Measurements from ENCODE around the gene KLHDC8A. TPM values are rescaled to one million over a fixed set of nuclear protein-coding genes. Genes with fewer than 3 reads are reported as not detected.
A peak's percentile ranks its signal among the peaks of the same experiment; 100 is the strongest.

KLHDC8A gene
- total RNA-seq, 1 donor from 2014 or later: 1.5 TPM

DNA sequence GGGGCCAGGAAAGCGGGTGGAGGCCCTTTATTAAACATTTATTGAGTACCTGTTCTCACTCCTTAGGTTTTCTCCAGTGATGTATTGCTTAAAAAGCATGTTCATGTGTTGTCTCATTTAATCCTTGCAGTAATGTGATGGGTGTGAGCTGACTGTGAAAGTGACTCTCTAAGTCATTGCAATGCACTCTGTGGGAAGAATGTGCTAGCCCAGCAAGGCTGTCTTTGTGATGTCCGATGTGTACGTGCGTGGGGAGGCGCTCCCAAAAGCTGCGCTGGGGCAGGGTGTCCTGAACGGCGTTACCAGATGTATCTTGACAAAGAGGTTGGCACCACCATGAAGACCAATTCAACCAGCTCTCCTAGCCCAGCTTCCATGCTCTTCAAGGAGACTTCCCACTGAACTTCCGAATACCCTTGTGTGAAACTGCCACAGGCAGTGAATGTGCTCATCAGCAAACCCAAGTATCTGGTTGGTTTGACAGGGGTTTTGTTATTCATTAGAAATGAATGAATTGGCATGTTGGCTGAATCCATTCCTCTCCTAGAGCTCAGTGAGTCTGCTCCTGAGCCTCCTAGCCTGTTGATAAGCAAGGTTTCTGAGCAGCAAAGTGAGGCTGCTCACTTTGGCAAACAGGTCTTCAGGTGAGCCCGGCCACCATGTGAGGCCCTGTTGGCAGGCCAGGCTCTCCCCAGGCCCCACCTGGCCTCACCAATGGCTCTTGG is 63.2 kb downstream of the KLHDC8A start:
- peaks cover 21% of the 10 kb centered on the region for H3K4me1 Mint-ChIP-seq (ENCODE audit: unreplicated experiment)
- H3K9me3 Mint-ChIP-seq (ENCODE audit: unreplicated experiment): no peaks in the 10 kb centered on the region
- no peak overlapping the region for H3K4me3 Mint-ChIP-seq (ENCODE audit: unreplicated experiment)
- H3K36me3 Mint-ChIP-seq (ENCODE audit: low read depth, unreplicated experiment): no peaks in the 10 kb centered on the region
- H3K27me3 Mint-ChIP-seq (ENCODE audit: unreplicated experiment): peaks cover 7% of the 10 kb centered on the region
- TF ChIP-seq, protein P1, sequence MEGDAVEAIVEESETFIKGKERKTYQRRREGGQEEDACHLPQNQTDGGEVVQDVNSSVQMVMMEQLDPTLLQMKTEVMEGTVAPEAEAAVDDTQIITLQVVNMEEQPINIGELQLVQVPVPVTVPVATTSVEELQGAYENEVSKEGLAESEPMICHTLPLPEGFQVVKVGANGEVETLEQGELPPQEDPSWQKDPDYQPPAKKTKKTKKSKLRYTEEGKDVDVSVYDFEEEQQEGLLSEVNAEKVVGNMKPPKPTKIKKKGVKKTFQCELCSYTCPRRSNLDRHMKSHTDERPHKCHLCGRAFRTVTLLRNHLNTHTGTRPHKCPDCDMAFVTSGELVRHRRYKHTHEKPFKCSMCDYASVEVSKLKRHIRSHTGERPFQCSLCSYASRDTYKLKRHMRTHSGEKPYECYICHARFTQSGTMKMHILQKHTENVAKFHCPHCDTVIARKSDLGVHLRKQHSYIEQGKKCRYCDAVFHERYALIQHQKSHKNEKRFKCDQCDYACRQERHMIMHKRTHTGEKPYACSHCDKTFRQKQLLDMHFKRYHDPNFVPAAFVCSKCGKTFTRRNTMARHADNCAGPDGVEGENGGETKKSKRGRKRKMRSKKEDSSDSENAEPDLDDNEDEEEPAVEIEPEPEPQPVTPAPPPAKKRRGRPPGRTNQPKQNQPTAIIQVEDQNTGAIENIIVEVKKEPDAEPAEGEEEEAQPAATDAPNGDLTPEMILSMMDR (IDR thresholded peaks at IDR 0.05; ENCODE audit: unreplicated experiment): no peak
- H3K27ac Mint-ChIP-seq (ENCODE audit: unreplicated experiment): no peak overlapping the region
- no peak for DNase-seq (ENCODE audit: low spot score)

DNA sequence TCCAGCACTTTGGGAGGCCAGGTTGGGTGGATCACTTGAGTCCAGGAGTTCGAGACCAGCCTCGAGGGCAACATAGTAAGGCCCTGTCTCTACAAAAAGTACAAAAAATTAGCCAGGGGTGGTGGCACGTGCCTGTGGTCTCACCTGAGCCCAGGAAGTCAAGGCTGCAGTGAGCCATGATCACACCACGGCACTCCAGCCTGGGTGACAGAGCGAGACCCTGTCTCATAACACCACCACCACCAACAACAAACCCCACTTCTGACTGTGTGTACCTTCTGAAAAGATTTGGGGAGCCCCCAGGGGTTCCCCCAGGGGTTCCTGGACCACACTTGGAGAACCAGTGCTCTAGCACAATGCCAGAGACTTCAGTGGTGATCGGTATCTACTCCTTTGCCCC is 65.1 kb downstream of the KLHDC8A start:
- Mint-ChIP-seq H3K27me3 (ENCODE audit: unreplicated experiment) (peaks cover 7% of the 10 kb centered on the region), H3K27ac (ENCODE audit: unreplicated experiment) (no peak overlapping the region), H3K36me3 (ENCODE audit: low read depth, unreplicated experiment) (no peaks in the 10 kb centered on the region), H3K9me3 (ENCODE audit: unreplicated experiment) (no peaks in the 10 kb centered on the region), H3K4me3 (ENCODE audit: unreplicated experiment) (no peak overlapping the region), H3K4me1 (ENCODE audit: unreplicated experiment) (peaks cover 34% of the 10 kb centered on the region)
- no peak for DNase-seq (ENCODE audit: low spot score)
- TF ChIP-seq, protein P1 (IDR thresholded peaks at IDR 0.05; ENCODE audit: unreplicated experiment): no peak

DNA sequence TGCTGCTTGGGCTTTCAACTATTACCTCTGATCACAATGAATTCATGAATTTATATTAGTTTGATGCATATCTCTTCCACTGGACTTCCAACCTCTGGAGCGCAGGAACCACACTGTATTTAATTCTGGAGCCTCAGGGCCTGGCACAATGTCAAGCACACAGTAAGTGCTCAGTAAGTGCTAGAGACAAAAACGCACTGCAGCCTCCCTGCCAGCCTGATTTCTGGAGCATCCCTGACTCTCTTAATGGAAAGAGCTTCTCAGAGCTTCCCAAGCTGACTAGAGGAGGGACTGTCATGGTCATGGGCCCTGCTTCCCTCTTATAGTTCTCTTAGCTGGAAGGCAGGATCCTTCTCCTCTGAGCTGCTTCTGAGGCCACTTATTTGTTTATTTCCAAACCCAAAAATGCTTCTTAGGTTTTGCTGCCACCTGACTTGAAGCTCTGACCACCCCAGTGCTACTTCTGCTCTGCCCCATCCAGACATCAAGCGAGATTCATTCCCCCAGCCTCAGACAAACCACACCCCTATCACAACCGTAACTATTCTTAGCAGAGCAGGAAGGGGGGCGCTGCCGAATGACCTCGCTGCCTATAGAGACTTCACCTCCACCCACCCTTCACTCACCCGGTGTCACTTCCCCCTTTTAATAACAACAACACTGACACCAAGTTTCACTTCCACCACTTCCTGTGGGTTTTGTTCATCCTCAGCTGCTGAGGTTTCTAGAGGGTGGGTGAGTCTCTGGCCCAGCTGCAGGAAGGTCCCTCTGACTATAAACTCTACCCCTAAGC is 68.8 kb downstream of the KLHDC8A start:
- H3K27me3 Mint-ChIP-seq (ENCODE audit: unreplicated experiment): peaks cover 4% of the 10 kb centered on the region
- TF ChIP-seq, protein P1 (IDR thresholded peaks at IDR 0.05; ENCODE audit: unreplicated experiment): no peak
- no peaks in the 10 kb centered on the region for H3K36me3 Mint-ChIP-seq (ENCODE audit: low read depth, unreplicated experiment)
- no peaks in the 10 kb centered on the region for H3K9me3 Mint-ChIP-seq (ENCODE audit: unreplicated experiment)
- peaks cover 26% of the 10 kb centered on the region for H3K4me1 Mint-ChIP-seq (ENCODE audit: unreplicated experiment)
- no peak for DNase-seq (ENCODE audit: low spot score)
- H3K4me3 Mint-ChIP-seq (ENCODE audit: unreplicated experiment): peak overlapping the region; percentile 17
- peak overlapping the region; percentile 32 for H3K27ac Mint-ChIP-seq (ENCODE audit: unreplicated experiment)

DNA sequence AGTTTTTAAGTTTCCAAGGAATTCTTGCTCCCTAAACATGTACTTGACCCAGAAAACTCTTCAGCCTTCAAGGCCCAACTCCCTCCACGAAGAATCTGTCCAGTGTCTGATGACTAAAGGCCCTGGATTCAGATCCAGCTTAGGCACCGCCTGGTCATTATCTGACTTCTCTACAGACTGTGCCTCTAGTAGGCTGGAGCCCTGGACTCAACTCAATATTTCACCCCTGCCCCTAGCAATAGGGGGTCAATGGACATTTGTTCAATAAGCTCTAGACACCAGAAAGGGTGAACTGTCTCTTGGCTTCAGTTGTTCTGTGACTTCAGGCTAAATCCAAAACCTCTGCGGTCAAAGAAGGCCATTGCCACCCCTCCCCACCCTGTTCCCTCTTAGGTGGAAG is 69.6 kb downstream of the KLHDC8A start:
- DNase-seq (ENCODE audit: low spot score): no peak
- no peak overlapping the region for H3K27ac Mint-ChIP-seq (ENCODE audit: unreplicated experiment)
- peaks cover 7% of the 10 kb centered on the region for H3K27me3 Mint-ChIP-seq (ENCODE audit: unreplicated experiment)
- H3K4me3 Mint-ChIP-seq (ENCODE audit: unreplicated experiment): no peak overlapping the region
- TF ChIP-seq, protein P1 (IDR thresholded peaks at IDR 0.05; ENCODE audit: unreplicated experiment): no peak
- no peaks in the 10 kb centered on the region for H3K9me3 Mint-ChIP-seq (ENCODE audit: unreplicated experiment)
- no peaks in the 10 kb centered on the region for H3K36me3 Mint-ChIP-seq (ENCODE audit: low read depth, unreplicated experiment)
- H3K4me1 Mint-ChIP-seq (ENCODE audit: unreplicated experiment): peaks cover 26% of the 10 kb centered on the region

Measured in endothelial cell (in vitro differentiated cells).